ENCODE data around the gene CPNE9.
A peak's percentile ranks its signal among the peaks of the same experiment; 100 is the strongest.
"Not testable (repeated sequence)": the region's sequence is repeated elsewhere in the genome, so short reads cannot be mapped to it uniquely, and the experiment has no call there.

The CPNE9 gene

GRCh38 chr3:9745521-9745920, 41.9 kb downstream of the CPNE9 start:
- DNase-seq (ENCODE audit: low read depth in 4 of 4, low spot score in 1 of 4), result no peak

- no peak for DNase-seq (ENCODE audit: low read depth in 4 of 4, low spot score in 1 of 4)
Measured at GRCh38 chr3:9746330-9746729, 42.7 kb downstream of the CPNE9 start.

GRCh38 chr3:9747267-9747666, 43.6 kb downstream of the CPNE9 start:
- no peak for DNase-seq (ENCODE audit: low read depth in 4 of 4, low spot score in 1 of 4)

- DNase-seq (ENCODE audit: low read depth in 4 of 4, low spot score in 1 of 4), result no peak
Measured at GRCh38 chr3:9748031-9748430, 44.4 kb downstream of the CPNE9 start.

GRCh38 chr3:9749296-9749644, 45.6 kb downstream of the CPNE9 start:
- no peak for DNase-seq (ENCODE audit: low read depth in 4 of 4, low spot score in 1 of 4)

- DNase-seq (ENCODE audit: low read depth in 4 of 4, low spot score in 1 of 4), result peak; percentile 79 to 94 (median 90)
Measured at GRCh38 chr3:9749645-9750555, 46.3 kb downstream of the CPNE9 start, which contains the start of gene OGG1. Gene OGG1, plus strand, starts transcription at chr3:9749952. Its CDS starts 335 bp downstream, at chr3:9750287.

- DNase-seq (ENCODE audit: low read depth in 4 of 4, low spot score in 1 of 4), result no peak
Measured at GRCh38 chr3:9750556-9751411, 47.2 kb downstream of the CPNE9 start.

- no peak for DNase-seq (ENCODE audit: low read depth in 4 of 4, low spot score in 1 of 4)
Measured at GRCh38 chr3:9754678-9755077, 51.0 kb downstream of the CPNE9 start.

- no peak for DNase-seq (ENCODE audit: low read depth in 4 of 4, low spot score in 1 of 4)
Measured at GRCh38 chr3:9757427-9757826, 53.8 kb downstream of the CPNE9 start.

GRCh38 chr3:9760779-9761505, 57.3 kb downstream of the CPNE9 start:
- DNase-seq (ENCODE audit: low read depth in 4 of 4, low spot score in 1 of 4), result no peak

GRCh38 chr3:9761919-9762318, 58.3 kb downstream of the CPNE9 start:
- no peak for DNase-seq (ENCODE audit: low read depth in 4 of 4, low spot score in 1 of 4)

GRCh38 chr3:9762871-9763270, 59.2 kb downstream of the CPNE9 start:
- DNase-seq (ENCODE audit: low read depth in 4 of 4, low spot score in 1 of 4), result no peak

GRCh38 chr3:9765865-9766264, 62.2 kb downstream of the CPNE9 start:
- no peak for DNase-seq (ENCODE audit: low read depth in 4 of 4, low spot score in 1 of 4)

GRCh38 chr3:9767418-9767817, 63.8 kb downstream of the CPNE9 start:
- DNase-seq (ENCODE audit: low read depth in 4 of 4, low spot score in 1 of 4), result no peak

GRCh38 chr3:9768141-9768775, 64.6 kb downstream of the CPNE9 start:
- no peak for DNase-seq (ENCODE audit: low read depth in 4 of 4, low spot score in 1 of 4)

GRCh38 chr3:9769012-9769411, 65.4 kb downstream of the CPNE9 start:
- no peak for DNase-seq (ENCODE audit: low read depth in 4 of 4, low spot score in 1 of 4)

- DNase-seq (ENCODE audit: low read depth in 4 of 4, low spot score in 1 of 4), result peak in 3 of 4 experiments; percentile 41 to 54 (median 50)
Measured at GRCh38 chr3:9769426-9770275, 66.0 kb downstream of the CPNE9 start, which contains the start of gene CAMK1. Gene CAMK1, minus strand, starts transcription at chr3:9769947. Its CDS starts 2,198 bp downstream, at chr3:9767749.

- no peak for DNase-seq (ENCODE audit: low read depth in 4 of 4, low spot score in 1 of 4)
Measured at GRCh38 chr3:9770276-9770812, 66.7 kb downstream of the CPNE9 start.

- not testable (repeated sequence) for DNase-seq (ENCODE audit: low read depth in 4 of 4, low spot score in 1 of 4)
Measured at GRCh38 chr3:9771007-9771406, 67.4 kb downstream of the CPNE9 start.
